GM12874 (cell line): ENCODE results near the gene SLC16A10.

ENCODE experiments used
- TF ChIP-seq, protein P1 (sequence below): IDR thresholded peaks from 2 replicates; pipeline ENCODE4 v1.5.1; 2011; ENCODE audit warnings: low read depth, mild to moderate bottlenecking, control low read depth, low read length, moderate library complexity; ENCODE audit not compliant: insufficient read depth

Gene SLC16A10

DNA sequence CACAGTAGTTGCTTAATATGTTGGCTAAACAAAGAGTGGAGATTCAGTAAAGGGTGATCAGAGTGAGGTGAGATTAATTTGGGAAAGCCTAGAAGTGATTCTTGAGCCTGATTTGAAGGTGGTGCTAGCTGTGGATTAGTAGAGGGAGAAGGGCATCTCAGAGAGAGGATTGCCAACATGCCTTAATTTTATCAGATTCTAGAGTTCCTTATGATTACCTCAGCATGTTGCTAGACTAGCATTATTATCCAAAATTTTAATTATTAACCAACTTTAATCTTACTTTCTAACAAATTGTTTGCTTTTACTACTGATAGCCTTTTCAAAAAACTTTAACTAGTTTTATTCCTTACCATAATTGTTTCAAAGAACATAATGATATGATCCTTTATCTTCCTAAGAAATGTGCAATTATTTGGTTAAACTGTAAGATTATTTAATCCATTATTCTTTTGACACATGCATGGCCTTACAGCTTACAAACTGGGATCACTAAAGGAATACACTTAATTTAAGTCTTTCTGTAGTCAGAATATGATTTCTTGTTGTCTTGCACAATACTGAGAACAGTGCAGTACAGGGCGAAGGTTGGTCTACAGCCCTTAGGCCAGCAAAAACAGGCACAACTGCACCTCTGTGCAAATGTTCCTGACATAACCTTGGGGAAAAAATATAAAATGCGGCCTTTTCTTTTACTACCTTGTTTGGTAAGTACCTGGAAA is 88.9 kb downstream of the SLC16A10 start:
- TF ChIP-seq, protein P1, sequence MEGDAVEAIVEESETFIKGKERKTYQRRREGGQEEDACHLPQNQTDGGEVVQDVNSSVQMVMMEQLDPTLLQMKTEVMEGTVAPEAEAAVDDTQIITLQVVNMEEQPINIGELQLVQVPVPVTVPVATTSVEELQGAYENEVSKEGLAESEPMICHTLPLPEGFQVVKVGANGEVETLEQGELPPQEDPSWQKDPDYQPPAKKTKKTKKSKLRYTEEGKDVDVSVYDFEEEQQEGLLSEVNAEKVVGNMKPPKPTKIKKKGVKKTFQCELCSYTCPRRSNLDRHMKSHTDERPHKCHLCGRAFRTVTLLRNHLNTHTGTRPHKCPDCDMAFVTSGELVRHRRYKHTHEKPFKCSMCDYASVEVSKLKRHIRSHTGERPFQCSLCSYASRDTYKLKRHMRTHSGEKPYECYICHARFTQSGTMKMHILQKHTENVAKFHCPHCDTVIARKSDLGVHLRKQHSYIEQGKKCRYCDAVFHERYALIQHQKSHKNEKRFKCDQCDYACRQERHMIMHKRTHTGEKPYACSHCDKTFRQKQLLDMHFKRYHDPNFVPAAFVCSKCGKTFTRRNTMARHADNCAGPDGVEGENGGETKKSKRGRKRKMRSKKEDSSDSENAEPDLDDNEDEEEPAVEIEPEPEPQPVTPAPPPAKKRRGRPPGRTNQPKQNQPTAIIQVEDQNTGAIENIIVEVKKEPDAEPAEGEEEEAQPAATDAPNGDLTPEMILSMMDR = no peak

- TF ChIP-seq, protein P1 = no peak
Observed at GRCh38 chr6:111176760-111177099, 89.4 kb downstream of the SLC16A10 start.

- TF ChIP-seq, protein P1 = no peak
Observed at GRCh38 chr6:111177131-111177530, 89.8 kb downstream of the SLC16A10 start.

DNA sequence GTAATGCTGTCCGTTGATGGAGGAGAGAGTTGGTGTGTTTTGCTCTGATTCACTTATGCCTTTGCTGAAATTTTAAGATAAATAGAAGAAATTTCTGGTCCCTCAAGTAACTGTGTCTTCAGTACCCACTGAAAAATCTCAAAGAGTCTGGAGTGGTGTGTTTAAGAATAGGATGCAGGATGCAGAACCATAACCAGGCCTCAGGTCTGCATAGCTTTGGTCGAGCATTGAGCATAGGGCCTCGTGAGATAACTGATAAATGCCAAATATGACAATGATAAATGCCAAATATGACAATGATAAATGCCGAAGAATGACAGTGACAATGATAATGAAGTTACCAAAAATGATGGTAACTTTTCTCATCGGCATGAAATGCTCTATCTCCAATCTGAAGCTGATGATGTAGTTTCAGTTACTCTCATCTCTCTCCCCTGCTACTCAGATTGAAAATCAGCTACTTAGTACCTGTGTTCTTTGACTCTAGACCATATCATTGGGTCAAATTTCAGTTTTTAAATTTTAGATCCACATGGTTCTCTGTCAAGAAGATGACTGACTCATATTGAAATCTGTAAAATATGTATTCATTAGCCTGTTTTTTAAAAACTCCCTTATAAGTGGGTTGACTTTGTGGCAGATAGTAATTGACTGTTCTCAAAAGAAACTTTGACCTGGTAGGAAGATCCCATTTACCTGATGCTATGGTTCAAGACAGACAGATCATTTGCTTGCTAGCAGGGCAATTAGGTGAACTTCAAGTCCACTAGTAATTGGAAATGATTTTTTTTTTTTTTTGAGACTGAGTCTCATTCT is 96.6 kb downstream of the SLC16A10 start:
- TF ChIP-seq, protein P1 = no peak

DNA sequence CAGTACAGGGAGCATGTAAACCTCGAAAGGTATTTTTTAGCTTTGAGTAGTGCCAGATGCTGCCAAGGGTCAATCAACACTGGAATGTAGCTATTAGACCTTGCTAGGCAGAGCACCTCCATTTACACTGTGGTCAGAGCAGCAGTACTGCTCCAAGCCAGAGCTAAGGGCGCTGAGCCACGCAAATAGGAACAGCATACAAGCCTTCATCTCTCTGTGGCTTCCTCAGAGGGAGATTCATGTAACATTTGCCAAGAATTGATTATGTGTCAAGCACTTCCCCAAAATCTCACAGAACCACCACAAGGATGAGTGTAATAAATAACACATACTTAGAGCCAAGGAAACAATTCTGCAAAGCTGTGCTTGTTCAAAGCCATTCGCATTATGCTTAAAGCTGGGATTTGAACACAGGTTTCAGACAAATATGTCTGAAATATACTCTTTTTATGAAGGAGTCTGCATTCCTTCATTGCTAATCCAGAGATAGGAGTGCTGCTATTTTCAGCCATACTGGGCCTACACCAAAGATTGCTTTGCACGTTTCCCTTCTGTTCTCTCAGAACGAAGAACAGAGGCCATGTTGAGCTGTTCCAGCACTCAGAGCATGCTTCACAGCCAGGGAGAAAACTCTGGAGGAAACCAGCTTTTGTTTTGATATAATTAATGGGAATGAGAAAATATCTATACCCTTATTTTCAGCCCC is 97.7 kb downstream of the SLC16A10 start:
- TF ChIP-seq, protein P1 = no peak

- TF ChIP-seq, protein P1 = no peak
Observed at GRCh38 chr6:111185954-111186353, 98.7 kb downstream of the SLC16A10 start.

- TF ChIP-seq, protein P1 = no peak
Observed at GRCh38 chr6:111187874-111188273, 100.6 kb downstream of the SLC16A10 start.
